ENCODE measurements around the gene ADRA2B.
"Not testable (repeated sequence)": the region's sequence is repeated elsewhere in the genome, so short reads cannot be mapped to it uniquely, and the experiment has no call there.

Gene ADRA2B

GRCh38 chr2:96150007-96150640 is 33.8 kb upstream of the ADRA2B start:
- no peak for DNase-seq (ENCODE audit: low read depth, low spot score)

- DNase-seq (ENCODE audit: low read depth, low spot score), result no peak
Measured at GRCh38 chr2:96148410-96149217, 32.2 kb upstream of the ADRA2B start.

GRCh38 chr2:96147593-96148201 is 31.3 kb upstream of the ADRA2B start:
- no peak for DNase-seq (ENCODE audit: low read depth, low spot score)

- DNase-seq (ENCODE audit: low read depth, low spot score), result no peak
Measured at GRCh38 chr2:96146881-96147592, 30.7 kb upstream of the ADRA2B start.

DNA sequence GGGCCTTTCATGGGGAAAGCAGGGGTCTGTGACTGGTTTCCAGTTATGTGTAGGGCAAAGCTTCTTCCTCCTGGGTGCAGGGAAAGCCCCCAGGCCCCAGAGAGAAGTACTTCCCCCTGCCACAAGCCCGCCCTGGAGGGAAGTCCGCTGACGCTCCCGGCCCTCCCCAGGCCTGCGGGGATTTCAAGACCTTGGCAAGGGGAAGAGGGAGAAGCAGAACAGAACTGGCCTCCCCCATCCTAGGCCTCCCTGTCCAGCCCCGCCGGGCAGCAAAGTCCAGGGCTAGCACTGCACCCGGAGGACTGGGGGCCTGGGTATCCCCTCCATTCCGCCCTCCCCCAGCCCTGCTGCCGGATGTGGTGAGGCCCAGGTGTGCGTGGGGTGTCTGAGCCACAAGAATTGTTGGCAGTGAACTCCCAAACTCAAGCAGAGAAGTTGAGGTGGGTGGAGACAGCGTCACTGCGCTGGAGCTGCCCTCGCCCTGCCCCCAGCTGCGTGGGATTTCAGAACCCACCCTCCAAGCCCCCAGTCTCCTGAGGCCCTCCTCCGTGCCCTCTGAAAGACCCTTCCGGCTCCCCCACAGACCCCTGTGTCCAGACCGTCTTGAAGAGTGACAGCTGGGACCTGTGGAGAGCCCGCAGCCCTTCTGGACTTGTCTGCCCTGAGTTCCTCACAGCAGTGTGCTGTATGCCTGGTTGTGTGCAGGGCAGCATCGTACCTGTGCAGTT is 29.9 kb upstream of the ADRA2B start:
- no peak for DNase-seq (ENCODE audit: low read depth, low spot score)

DNA sequence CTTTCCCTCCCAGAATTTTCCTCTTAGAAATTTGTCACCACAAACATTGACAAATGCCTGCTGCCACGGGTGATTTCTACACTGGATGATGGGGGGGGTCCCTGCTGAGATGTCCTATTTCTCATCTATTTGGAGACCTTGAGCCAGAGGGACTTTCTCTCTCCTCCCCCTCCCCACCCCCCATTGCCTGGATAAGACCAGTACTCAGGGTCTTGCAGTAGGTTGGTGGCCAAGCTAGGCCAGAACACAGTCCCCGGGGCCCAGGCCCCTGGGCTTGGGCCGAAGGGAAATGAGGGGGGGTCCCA is 29.4 kb upstream of the ADRA2B start:
- DNase-seq (ENCODE audit: low read depth, low spot score), result no peak

- no peak for DNase-seq (ENCODE audit: low read depth, low spot score)
Measured at GRCh38 chr2:96145036-96145847, 28.9 kb upstream of the ADRA2B start, which contains the start of gene DUSP2. TSS of gene DUSP2 (minus strand) at chr2:96145440. CDS start at chr2:96145354, 86 bp downstream.

- no peak for DNase-seq (ENCODE audit: low read depth, low spot score)
Measured at GRCh38 chr2:96144481-96145035, 28.2 kb upstream of the ADRA2B start.

DNA sequence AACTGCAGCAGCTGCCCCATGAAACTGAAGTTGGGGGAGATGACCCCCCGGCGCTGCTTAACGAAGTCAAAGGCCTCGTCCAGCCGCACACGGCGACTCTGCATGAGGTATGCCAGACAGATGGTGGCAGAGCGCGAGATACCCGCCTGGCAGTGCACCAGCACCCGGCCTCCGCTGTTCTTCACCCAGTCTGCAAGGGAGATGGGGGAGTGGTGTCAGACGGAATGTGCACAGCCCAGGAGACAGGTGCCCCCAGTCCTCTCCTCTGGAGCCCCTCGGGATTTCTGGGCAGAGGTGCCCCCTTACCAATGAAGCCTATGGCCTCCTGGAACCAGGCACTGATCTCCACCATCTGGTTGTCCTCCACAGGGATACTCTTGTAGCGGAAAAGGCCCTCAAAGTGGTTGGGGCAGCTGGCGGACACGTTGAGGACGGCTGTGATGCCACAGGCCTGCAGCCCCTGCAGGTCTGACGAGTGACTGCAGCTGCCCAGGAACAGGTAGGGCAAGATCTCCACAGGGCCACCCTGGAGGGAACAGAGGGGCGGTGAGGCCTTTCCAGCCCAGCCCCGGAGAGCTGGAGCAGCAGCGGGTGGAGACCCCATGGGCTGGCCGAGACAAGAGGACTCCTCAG is 27.6 kb upstream of the ADRA2B start:
- DNase-seq (ENCODE audit: low read depth, low spot score), result no peak

GRCh38 chr2:96143231-96143847 is 27.0 kb upstream of the ADRA2B start:
- no peak for DNase-seq (ENCODE audit: low read depth, low spot score)

DNA sequence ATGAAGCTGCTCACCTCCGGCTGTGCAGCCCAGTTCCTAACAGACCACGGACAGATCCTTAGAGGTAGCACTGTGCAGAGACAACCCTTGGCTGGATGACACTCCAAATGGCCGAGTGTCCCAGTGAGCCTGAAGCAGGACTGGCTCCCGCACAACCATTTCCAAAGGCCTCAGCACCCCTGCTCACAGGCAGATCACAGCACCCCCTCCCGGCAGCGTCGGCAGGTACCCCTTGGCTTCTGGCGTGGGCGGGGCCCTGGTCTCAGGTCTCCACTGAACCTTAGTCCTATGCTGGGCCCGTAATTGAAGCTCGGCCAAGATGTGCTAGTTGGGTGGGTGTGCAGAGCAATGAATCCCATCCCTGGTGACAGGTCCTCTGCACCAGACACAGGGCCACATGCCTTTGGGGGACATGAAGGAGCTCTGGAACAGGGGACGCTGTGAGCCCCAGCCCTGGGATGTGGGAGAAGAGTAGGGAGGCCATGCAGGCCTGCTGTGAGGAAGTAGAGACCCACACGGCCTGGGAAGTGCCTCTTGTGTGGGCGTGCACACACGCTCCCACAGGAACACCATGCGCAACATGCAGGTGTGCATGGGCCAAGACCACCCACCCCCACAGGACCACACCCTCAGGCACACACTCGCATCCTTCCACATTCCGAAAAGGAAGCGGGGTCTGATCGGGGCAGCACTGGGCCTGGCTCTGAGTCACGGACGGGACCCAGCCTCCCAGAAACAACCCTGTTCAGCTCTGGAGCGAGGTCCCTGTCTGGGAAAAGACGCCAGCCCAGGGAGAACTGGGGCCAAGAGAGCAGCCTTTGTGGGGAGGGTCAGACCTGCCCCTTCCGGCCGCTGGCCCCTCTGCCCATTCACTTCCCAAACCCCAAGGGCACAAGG is 26.1 kb upstream of the ADRA2B start:
- no peak for DNase-seq (ENCODE audit: low read depth, low spot score)

DNA sequence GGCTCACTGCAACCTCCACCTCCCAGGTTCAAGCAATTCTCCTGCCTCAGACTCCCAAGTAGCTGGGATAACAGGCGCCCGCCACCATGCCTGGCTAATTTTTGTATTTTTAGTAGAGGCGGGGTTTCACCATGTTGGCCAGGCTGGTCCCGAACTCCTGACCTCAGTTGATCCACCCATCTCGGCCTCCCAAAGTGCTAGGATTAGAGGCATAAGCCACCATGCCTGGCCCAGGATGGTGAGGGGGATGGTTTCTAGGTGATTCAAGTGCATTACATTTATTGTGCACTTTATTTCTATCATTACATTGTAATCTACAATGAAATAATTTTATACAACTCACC is 25.2 kb upstream of the ADRA2B start:
- DNase-seq (ENCODE audit: low read depth, low spot score), result not testable (repeated sequence)

- DNase-seq (ENCODE audit: low read depth, low spot score), result no peak
Measured at GRCh38 chr2:96140941-96141623, 24.7 kb upstream of the ADRA2B start.

DNA sequence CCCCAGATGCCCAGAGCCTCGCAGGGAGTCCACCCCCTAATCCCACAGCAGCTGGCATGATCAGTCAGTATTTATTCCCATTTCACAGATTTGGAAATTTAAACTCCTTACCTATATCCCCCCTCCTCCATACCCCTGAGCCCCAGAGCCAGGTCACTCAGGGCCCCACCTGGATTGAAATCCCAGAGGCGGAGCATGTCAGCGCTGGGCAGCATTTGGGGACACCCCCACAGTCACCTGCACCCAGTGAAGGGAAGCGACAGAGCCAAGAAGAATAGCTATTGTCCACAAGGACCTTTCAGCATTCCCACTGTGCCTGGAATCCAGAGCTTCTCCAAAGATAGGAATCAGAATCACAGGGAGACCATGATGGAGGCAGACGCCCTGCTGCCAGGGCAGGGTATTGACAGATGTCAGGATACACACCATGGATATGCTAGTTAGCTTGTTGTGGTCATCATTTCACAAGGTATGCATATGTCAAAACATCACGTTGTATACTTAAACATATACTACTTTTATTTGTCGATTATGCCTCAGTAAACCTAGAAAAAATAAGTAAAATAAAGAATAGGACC is 22.9 kb upstream of the ADRA2B start:
- no peak for DNase-seq (ENCODE audit: low read depth, low spot score)

GRCh38 chr2:96138179-96139145 is 22.1 kb upstream of the ADRA2B start, which contains the start of gene ASTL:
TSS of gene ASTL (minus strand) at chr2:96138502. CDS start at chr2:96138436, 66 bp downstream.
- DNase-seq (ENCODE audit: low read depth, low spot score), result peak; percentile 78
